Heart left ventricle (tissue), 13 donors: Measurements from ENCODE around the gene ABCC3.

Experiments used
- CTCF ChIP-seq, 12 donors: fragments of 200-600 bp; sonication (generic) in 4 of 12; IDR thresholded peaks; one replicate each; pipeline versions ENCODE4 v1.5.0 to v1.8.0; 2018 to 2022; ENCODE audit warnings: antibody characterized with exemption in 12 of 12, mild to moderate bottlenecking in 5 of 12
- POLR2A ChIP-seq, 2 donors: fragments of 450-650 bp; IDR thresholded peaks; one replicate each; pipeline ENCODE4 v1.6.1; 2017; ENCODE audit warnings: antibody characterized with exemption in 2 of 2, mild to moderate bottlenecking in 2 of 2, moderate library complexity in 2 of 2
- donor health status: ischemic (EF 13 %, LVEDD 7.1; RV severe dilation, severe dysfunction).
- donor health status: DM: no; HTN: yes; CAD: no.
- donor health status: DM: no; HTN: no; CAD: no.
- donor health status: ischemic (EF 25% LVEDD 6.9; RV normal size, moderate dysfunction).
- donor health status: ischemic (EF 25% LVEDD 5.7; RV mildly dilated, moderate dysfunction).
- donor health status: ischemic (EF 35%, LVEDD 5.7; RV mildly dilated, moderate dysfunction).
- donor health status: nonischemic (EF 11% LVEDD 7.7; RV severe dilation, severe dysfunction).
- donor health status: DM: yes; HTN: yes; CAD: no.
- donor health status: PGD.
- donor health status: ischemic (EF 29% LVEDD 5.4; RV normal size, mild dysfunction).
- donor health status: nonischemic (EF 23%, LVEDD 6.1; RV moderate dilation, normal function).

GRCh38 chr17:50661795-50662391 is 27.2 kb downstream of the ABCC3 start:
- TF ChIP-seq CTCF (IDR thresholded peaks at IDR 0.05) = no peak
- no peak for TF ChIP-seq POLR2A (IDR thresholded peaks at IDR 0.05)
